Liver (tissue), 3 donors: ENCODE data around the gene TNFSF13.

Experiments
- EGR1 ChIP-seq, 2 donors: IDR thresholded peaks; 2 replicates each; pipeline ENCODE4 v1.6.1; 2016 to 2018; ENCODE audit warnings: antibody characterized with exemption in 2 of 2, low read depth in 2 of 2
- RXRA ChIP-seq, 2 donors: IDR thresholded peaks; 2 replicates each; pipeline ENCODE4 v1.6.1; 2017 to 2018; ENCODE audit warnings: antibody characterized with exemption in 2 of 2, mild to moderate bottlenecking in 1 of 2
- YY1 ChIP-seq: IDR thresholded peaks from 2 replicates; pipeline ENCODE4 v1.6.1; 2016; ENCODE audit warnings: antibody characterized with exemption, mild to moderate bottlenecking
- TF ChIP-seq, protein P1 (sequence below): fragments of 150-350 bp; IDR thresholded peaks from 2 replicates; pipeline ENCODE4 v1.5.1; 2017; ENCODE audit warnings: improper control_type of control experiment, low read depth, low read length; ENCODE audit not compliant: missing input control
- TF ChIP-seq, protein P2 (sequence below): IDR thresholded peaks from 2 replicates; pipeline ENCODE4 v1.6.1; 2016; ENCODE audit warnings: antibody characterized with exemption, mild to moderate bottlenecking
- donor health status: healthy.
- donor health status: healthy.

DNA sequence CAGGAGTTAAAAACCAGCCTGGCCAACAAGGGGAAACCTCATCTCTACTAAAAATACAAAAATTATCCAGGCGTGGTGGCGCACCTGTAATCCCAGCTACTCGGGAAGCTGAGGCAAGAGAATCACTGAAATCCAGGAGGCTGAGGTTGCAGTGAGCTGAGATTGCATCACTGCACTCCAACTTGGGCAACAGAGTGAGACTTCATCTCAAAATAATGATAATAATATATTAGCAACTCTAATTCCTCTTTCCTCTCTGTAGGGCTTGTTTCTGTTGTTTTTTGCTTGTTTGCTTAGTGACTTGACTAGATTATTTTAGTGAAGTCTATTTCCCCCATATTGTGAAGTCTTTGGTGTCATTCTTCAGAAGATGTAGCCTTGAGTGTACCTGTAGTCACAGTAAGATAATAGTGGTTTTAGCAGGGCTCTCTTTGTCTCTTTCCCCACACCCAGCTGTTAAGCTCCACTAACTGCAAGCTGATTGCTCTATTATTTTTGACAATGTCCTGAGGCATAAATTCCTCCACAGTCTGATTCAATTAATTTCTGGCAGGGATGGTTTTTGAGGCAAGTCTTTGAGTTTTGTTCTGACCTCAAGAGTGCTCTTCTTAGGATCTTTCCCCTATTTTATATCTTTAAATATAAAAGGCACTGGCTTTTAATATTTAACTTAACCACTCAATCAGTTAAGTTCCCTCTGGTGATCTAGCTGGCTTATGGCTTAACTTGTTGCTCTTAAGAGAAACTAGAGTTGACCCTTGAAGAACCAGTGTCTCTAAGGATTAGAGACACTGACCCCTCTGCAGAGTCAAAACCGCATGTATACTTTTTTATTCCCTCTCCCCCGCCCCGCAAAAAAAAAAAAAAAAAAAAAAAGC is 28.3 kb upstream of the TNFSF13 start:
- TF ChIP-seq, protein P1, sequence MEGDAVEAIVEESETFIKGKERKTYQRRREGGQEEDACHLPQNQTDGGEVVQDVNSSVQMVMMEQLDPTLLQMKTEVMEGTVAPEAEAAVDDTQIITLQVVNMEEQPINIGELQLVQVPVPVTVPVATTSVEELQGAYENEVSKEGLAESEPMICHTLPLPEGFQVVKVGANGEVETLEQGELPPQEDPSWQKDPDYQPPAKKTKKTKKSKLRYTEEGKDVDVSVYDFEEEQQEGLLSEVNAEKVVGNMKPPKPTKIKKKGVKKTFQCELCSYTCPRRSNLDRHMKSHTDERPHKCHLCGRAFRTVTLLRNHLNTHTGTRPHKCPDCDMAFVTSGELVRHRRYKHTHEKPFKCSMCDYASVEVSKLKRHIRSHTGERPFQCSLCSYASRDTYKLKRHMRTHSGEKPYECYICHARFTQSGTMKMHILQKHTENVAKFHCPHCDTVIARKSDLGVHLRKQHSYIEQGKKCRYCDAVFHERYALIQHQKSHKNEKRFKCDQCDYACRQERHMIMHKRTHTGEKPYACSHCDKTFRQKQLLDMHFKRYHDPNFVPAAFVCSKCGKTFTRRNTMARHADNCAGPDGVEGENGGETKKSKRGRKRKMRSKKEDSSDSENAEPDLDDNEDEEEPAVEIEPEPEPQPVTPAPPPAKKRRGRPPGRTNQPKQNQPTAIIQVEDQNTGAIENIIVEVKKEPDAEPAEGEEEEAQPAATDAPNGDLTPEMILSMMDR = no peak
- no peak for TF ChIP-seq RXRA (IDR thresholded peaks at IDR 0.05)
- TF ChIP-seq YY1 = no peak
- TF ChIP-seq, protein P2, sequence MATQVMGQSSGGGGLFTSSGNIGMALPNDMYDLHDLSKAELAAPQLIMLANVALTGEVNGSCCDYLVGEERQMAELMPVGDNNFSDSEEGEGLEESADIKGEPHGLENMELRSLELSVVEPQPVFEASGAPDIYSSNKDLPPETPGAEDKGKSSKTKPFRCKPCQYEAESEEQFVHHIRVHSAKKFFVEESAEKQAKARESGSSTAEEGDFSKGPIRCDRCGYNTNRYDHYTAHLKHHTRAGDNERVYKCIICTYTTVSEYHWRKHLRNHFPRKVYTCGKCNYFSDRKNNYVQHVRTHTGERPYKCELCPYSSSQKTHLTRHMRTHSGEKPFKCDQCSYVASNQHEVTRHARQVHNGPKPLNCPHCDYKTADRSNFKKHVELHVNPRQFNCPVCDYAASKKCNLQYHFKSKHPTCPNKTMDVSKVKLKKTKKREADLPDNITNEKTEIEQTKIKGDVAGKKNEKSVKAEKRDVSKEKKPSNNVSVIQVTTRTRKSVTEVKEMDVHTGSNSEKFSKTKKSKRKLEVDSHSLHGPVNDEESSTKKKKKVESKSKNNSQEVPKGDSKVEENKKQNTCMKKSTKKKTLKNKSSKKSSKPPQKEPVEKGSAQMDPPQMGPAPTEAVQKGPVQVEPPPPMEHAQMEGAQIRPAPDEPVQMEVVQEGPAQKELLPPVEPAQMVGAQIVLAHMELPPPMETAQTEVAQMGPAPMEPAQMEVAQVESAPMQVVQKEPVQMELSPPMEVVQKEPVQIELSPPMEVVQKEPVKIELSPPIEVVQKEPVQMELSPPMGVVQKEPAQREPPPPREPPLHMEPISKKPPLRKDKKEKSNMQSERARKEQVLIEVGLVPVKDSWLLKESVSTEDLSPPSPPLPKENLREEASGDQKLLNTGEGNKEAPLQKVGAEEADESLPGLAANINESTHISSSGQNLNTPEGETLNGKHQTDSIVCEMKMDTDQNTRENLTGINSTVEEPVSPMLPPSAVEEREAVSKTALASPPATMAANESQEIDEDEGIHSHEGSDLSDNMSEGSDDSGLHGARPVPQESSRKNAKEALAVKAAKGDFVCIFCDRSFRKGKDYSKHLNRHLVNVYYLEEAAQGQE = no peak
- no peak for TF ChIP-seq EGR1 (IDR thresholded peaks at IDR 0.05; ENCODE audit: low read depth in 2 of 2)
